H9 (cell line): ENCODE data around the gene DNAAF3. TPM values are rescaled to one million over a fixed set of nuclear protein-coding genes. Genes with fewer than 3 reads are reported as not detected.

ENCODE experiments used
- DNase-seq: peaks from one replicate; pipeline ENCODE4 v3.0.0-alpha.2; 2017
- H2AFZ ChIP-seq: one replicate; pipeline ENCODE4 v1.6.1; 2013; ENCODE audit warnings: mild to moderate bottlenecking, low read length, control low read depth, moderate library complexity
- H2AK5ac ChIP-seq: 2 replicates; pipeline ENCODE4 v1.6.1; 2013; ENCODE audit warnings: low read length, control low read depth, mixed read lengths; ENCODE audit not compliant: insufficient read length
- H2BK120ac ChIP-seq: one replicate; pipeline ENCODE4 v1.6.1; 2013; ENCODE audit warnings: low read depth, mild to moderate bottlenecking, low read length, control low read depth, inconsistent platforms; ENCODE audit not compliant: poor library complexity, severe bottlenecking
- H2BK12ac ChIP-seq: 2 replicates; pipeline ENCODE4 v1.6.1; 2013; ENCODE audit warnings: low read length, control low read depth, mixed read lengths, low read depth; ENCODE audit not compliant: insufficient read length
- H2BK15ac ChIP-seq: 2 replicates; pipeline ENCODE4 v1.6.1; 2013; ENCODE audit warnings: low read depth, low read length, control low read depth
- H2BK20ac ChIP-seq: one replicate; pipeline ENCODE4 v1.6.1; 2013; ENCODE audit warnings: low read depth, mild to moderate bottlenecking, low read length, control low read depth, inconsistent platforms; ENCODE audit not compliant: poor library complexity, severe bottlenecking
- H2BK5ac ChIP-seq: 2 replicates; pipeline ENCODE4 v1.6.1; 2013; ENCODE audit warnings: low read length, control low read depth, mixed read lengths; ENCODE audit not compliant: insufficient read length
- H3K14ac ChIP-seq: 2 replicates; pipeline ENCODE4 v1.6.1; 2013; ENCODE audit warnings: low read length, control low read depth; ENCODE audit not compliant: insufficient read depth
- H3K18ac ChIP-seq: 2 replicates; pipeline ENCODE4 v1.6.1; 2013; ENCODE audit warnings: low read depth, mild to moderate bottlenecking, mixed read lengths, low read length, control low read depth; ENCODE audit not compliant: insufficient read length
- H3K23ac ChIP-seq: 2 replicates; pipeline ENCODE4 v1.6.1; 2013; ENCODE audit warnings: low read length, control low read depth, mixed read lengths, low read depth; ENCODE audit not compliant: insufficient read length
- H3K23me2 ChIP-seq: 2 replicates; pipeline ENCODE4 v1.6.1; 2013; ENCODE audit warnings: low read depth, mild to moderate bottlenecking, mixed read lengths, low read length, control low read depth; ENCODE audit not compliant: insufficient read length, poor library complexity, severe bottlenecking
- H3K27ac ChIP-seq: 2 replicates; pipeline ENCODE4 v1.5.1; 2013; ENCODE audit warnings: low read length, control low read depth, mixed read lengths, low read depth; ENCODE audit not compliant: insufficient read length
- H3K27me3 ChIP-seq: 2 replicates; pipeline ENCODE4 v1.6.1; 2013; ENCODE audit warnings: low read length, control low read depth, inconsistent platforms; ENCODE audit not compliant: insufficient read depth
- H3K4ac ChIP-seq: 2 replicates; pipeline ENCODE4 v1.6.1; 2013; ENCODE audit warnings: low read depth, mild to moderate bottlenecking, control low read depth, inconsistent platforms, low read length, moderate library complexity
- H3K4me1 ChIP-seq: 2 replicates; pipeline ENCODE4 v1.6.1; 2013; ENCODE audit warnings: low read length, control low read depth, inconsistent platforms; ENCODE audit not compliant: insufficient read depth
- H3K4me2 ChIP-seq: 2 replicates; pipeline ENCODE4 v1.6.1; 2013; ENCODE audit warnings: low read length, control low read depth, mixed read lengths; ENCODE audit not compliant: insufficient read length, insufficient read depth
- H3K56ac ChIP-seq: 2 replicates; pipeline ENCODE4 v1.6.1; 2013; ENCODE audit warnings: low read depth, mild to moderate bottlenecking, mixed read lengths, low read length, control low read depth; ENCODE audit not compliant: insufficient read length
- H3K79me1 ChIP-seq: 2 replicates; pipeline ENCODE4 v1.6.1; 2013; ENCODE audit warnings: low read depth, mild to moderate bottlenecking, moderate library complexity, low read length, control low read depth, inconsistent platforms; ENCODE audit not compliant: insufficient read depth, poor library complexity, severe bottlenecking
- H3K79me2 ChIP-seq: 2 replicates; pipeline ENCODE4 v1.6.1; 2013; ENCODE audit warnings: low read length, control low read depth, inconsistent platforms; ENCODE audit not compliant: insufficient read depth
- H3K9ac ChIP-seq: 2 replicates; pipeline ENCODE4 v1.6.1; 2013; ENCODE audit warnings: low read length, control low read depth, mixed read lengths; ENCODE audit not compliant: insufficient read length; ENCODE audit errors: extremely low read depth
- H3K9me3 ChIP-seq: one replicate; pipeline ENCODE4 v1.6.1; 2013; ENCODE audit warnings: low read depth, low read length, inconsistent platforms; ENCODE audit not compliant: control insufficient read depth
- H3T11ph ChIP-seq: one replicate; pipeline ENCODE4 v1.6.1; 2013; ENCODE audit warnings: mild to moderate bottlenecking, low read length, control low read depth, inconsistent platforms
- H4K20me1 ChIP-seq: one replicate; pipeline ENCODE4 v1.6.1; 2013; ENCODE audit not compliant: control insufficient read depth, insufficient read length, insufficient read depth
- H4K5ac ChIP-seq: 2 replicates; pipeline ENCODE4 v1.6.1; 2013; ENCODE audit warnings: low read depth, mild to moderate bottlenecking, mixed read lengths, low read length, control low read depth; ENCODE audit not compliant: insufficient read length
- H4K8ac ChIP-seq: replicated peaks from 2 replicates; pipeline ENCODE4 v1.6.1; 2013; ENCODE audit warnings: low read length, control low read depth, mixed read lengths, low read depth; ENCODE audit not compliant: insufficient read length
- H4K91ac ChIP-seq: 2 replicates; pipeline ENCODE4 v1.6.1; 2013; ENCODE audit warnings: low read depth, mild to moderate bottlenecking, moderate library complexity, mixed read lengths, low read length, control low read depth; ENCODE audit not compliant: insufficient read length
- H3K27ac Mint-ChIP-seq, 3 experiments: 2 replicates in 2 of 3; 3 replicates in 1 of 3; pipeline ENCODE4 v1.8.0; 2020 to 2021; ENCODE audit warnings: mixed read lengths in 3 of 3, mild to moderate bottlenecking in 1 of 3, moderate library complexity in 1 of 3
- H3K27me3 Mint-ChIP-seq: 2 replicates; pipeline ENCODE4 v1.8.0; 2021; ENCODE audit warnings: low read depth, mild to moderate bottlenecking, moderate library complexity, mixed read lengths
- H3K36me3 Mint-ChIP-seq, 3 experiments: 2 replicates in 2 of 3; 3 replicates in 1 of 3; pipeline ENCODE4 v1.8.0; 2020 to 2021; ENCODE audit warnings: low read depth in 3 of 3, mixed read lengths in 3 of 3; ENCODE audit not compliant: insufficient read depth in 1 of 3
- H3K4me1 Mint-ChIP-seq, 2 experiments: 2 replicates each; pipeline ENCODE4 v1.8.0; 2020; ENCODE audit warnings: mixed read lengths in 2 of 2
- H3K4me3 Mint-ChIP-seq, 2 experiments: 2 replicates in 1 of 2; 3 replicates in 1 of 2; pipeline ENCODE4 v1.8.0; 2020 to 2021; ENCODE audit warnings: mild to moderate bottlenecking in 2 of 2, mixed read lengths in 2 of 2, moderate library complexity in 1 of 2
- H3K9me3 Mint-ChIP-seq, 2 experiments: 2 replicates in 1 of 2; 3 replicates in 1 of 2; pipeline ENCODE4 v1.8.0; 2020; ENCODE audit warnings: mild to moderate bottlenecking in 2 of 2, mixed read lengths in 2 of 2, moderate library complexity in 1 of 2
- CTCF ChIP-seq: fragments of 200-600 bp; sonication (generic); conservative IDR thresholded peaks from 3 replicates; pipeline ENCODE4 v1.8.0; 2021; ENCODE audit warnings: antibody characterized with exemption, mild to moderate bottlenecking
- WGBS: extraction: QIAGEN DNeasy Blood & Tissue Kit; methylation state at CpG from one replicate; pipeline ENCODE4 v1.1.7; 2013; ENCODE audit warnings: missing lambda C conversion rate, low lambda C conversion rate, mixed read lengths; ENCODE audit not compliant: insufficient read length; ENCODE audit errors: extremely low coverage; 5-methylcytosine and 5-hydroxymethylcytosine counted together
- total RNA-seq: library from RNA; stranded (reverse); gene quantifications from 2 replicates; pipeline ENCODE4 v1.2.1, GENCODE V29; 2021

DNAAF3 gene
- total RNA-seq, 1 experiment from 2014 or later, result 4.6 TPM

- Histone ChIP-seq H2BK5ac (no peak within 1 kb of the TSS), H2BK120ac (no peak within 1 kb of the TSS), H3K9ac (no peak within 1 kb of the TSS), H3K4me2 (peak within 1 kb of the TSS; percentile 89), H3K79me2 (no peaks in the 10 kb centered on the region), H3K27me3 (no peaks in the 10 kb centered on the region; the same call in 1 of the 2 replicates), H2BK12ac (no peak within 1 kb of the TSS), H3K14ac (no peak within 1 kb of the TSS), H2AK5ac (no peak within 1 kb of the TSS), H3K23ac (no peak within 1 kb of the TSS), H4K5ac (no peak within 1 kb of the TSS), H2BK15ac (no peak within 1 kb of the TSS), H2AFZ (no peak within 1 kb of the TSS), H2BK20ac (no peak within 1 kb of the TSS), H3T11ph (no peak within 1 kb of the TSS), H4K20me1 (no peaks in the 10 kb centered on the region), H3K79me1 (no peaks in the 10 kb centered on the region), H4K91ac (no peak within 1 kb of the TSS), H3K23me2 (peaks cover 13% of the 10 kb centered on the region), H3K56ac (no peak within 1 kb of the TSS), H3K9me3 (no peaks in the 10 kb centered on the region), H3K27ac (no peak within 1 kb of the TSS), H3K4ac (no peak within 1 kb of the TSS), H3K18ac (no peak within 1 kb of the TSS), H4K8ac (no peak within 1 kb of the TSS), H3K4me1 (no peaks in the 10 kb centered on the region; the same call in 1 of the 2 replicates)
- peaks cover 18 to 27% of the 10 kb centered on the region in 2 experiments for H3K4me1 Mint-ChIP-seq
- DNase-seq, result no peak
- H3K4me3 Mint-ChIP-seq, result peak within 1 kb of the TSS; percentile 81 to 95
- peaks cover 14 to 23% (median 19%) of the 10 kb centered on the region in 3 experiments for H3K36me3 Mint-ChIP-seq
- no peak for TF ChIP-seq CTCF
- H3K9me3 Mint-ChIP-seq, result no peaks in the 10 kb centered on the region
- H3K27me3 Mint-ChIP-seq, result peaks cover 23% of the 10 kb centered on the region
- peak within 1 kb of the TSS; percentile 93 to 94 (median 94); a peak in 6 of 7 replicates for H3K27ac Mint-ChIP-seq
- no CpG with 5 or more reads among the region's 39 CpGs for WGBS
These were observed 9.1 kb downstream of the DNAAF3 start, which contains the start of gene TNNI3 for GRCh38 chr19:55157064-55157908. Gene TNNI3, minus strand, starts transcription at chr19:55157732. Its CDS starts 143 bp downstream, at chr19:55157589.
